ENCODE measurements around the gene AMDHD1.
"Not testable (repeated sequence)": the region's sequence is repeated elsewhere in the genome, so short reads cannot be mapped to it uniquely, and the experiment has no call there.

Gene AMDHD1

GRCh38 chr12:95966287-95966870 is 23.2 kb downstream of the AMDHD1 start:
- DNase-seq: no peak

GRCh38 chr12:95967301-95967700 is 24.2 kb downstream of the AMDHD1 start:
- no peak for DNase-seq

- not testable (repeated sequence) for DNase-seq
Measured at GRCh38 chr12:95969116-95969515, 26.0 kb downstream of the AMDHD1 start.

DNA sequence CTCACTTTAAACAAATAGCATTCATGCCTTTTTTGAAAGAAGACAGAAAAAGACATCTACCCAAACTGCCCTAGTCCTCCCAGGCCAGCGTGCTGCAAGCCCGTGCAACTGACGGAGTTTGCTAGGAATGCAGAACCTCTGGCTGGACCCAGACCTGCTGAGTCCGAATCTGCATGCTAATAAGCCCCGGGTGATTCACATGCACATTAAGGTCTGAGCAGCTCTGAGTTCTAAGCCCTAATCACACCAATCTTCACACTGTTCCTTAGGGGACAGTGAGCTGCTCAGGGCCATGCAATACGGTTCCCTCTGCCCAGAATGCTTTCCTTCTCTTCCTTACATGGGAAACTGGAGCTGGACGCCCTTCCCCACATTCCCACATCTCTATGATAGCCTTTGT is 27.8 kb downstream of the AMDHD1 start:
- no peak for DNase-seq

DNA sequence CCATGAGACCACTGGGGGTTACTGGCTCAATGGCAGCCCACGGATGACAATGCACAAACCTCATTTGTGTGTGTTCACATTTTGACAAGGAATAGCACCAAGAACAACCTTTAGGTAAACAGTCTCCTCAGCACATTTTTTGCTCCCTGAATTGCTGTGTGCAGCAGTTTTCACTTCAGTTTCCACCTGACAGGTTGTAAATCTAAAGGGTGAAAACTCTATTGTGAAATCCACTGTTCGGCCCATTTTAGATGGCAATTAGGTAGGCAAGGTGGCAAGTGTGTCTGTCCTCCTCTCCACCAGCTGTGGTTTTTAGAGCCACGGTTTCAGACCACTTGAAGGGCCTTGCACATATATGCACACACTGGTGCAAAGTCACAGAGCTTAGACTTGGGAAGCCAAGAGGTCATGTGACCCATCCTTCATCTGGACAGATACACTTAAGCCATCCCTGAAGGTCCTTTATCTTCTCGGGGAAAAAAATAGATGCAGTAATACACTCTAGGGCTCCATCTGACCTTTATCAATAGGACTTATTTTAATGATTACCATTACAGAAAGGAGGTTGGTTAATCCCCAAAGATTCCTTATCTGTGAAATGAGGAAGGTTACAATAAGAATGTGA is 29.8 kb downstream of the AMDHD1 start:
- no peak for DNase-seq

DNA sequence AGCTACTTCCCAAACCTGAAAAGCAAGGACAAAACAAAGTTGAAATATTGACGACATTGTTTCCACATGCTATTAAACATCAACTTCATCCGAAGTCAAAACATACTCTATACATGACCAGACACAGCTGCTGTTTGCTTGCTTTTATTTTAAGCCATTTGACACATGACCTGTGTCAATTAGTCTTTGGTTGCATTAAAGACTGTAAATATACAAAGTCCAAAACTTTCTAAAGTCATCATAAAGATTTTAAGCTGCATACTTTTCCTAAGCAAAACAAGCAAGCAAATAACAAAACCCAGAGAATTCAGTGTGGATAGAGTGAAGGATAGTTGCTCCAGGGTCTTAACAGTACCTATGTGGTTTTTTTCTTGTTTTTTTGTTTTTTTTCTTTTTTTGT is 31.2 kb downstream of the AMDHD1 start:
- no peak for DNase-seq

GRCh38 chr12:95975491-95975890 is 32.4 kb downstream of the AMDHD1 start:
- DNase-seq: no peak

DNA sequence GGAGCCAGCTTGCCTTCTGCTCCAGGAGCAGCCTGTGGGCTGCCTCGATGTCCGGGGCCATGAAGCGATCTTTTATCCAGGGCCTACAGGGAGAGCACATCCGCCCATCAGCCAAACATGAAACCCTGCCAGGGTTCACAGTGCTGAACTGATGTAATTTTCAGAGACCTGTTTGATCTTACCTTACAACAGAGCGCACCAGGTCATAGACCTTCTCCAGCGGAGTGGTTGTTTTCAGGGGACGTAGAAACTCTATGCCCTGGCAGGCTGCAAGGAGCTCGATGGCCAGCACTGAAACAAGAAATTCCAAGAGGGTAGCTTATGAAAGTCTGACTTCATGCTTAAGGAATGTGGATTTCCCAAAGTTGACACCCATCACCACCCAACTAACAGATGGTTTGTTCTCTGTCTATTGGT is 33.3 kb downstream of the AMDHD1 start:
- DNase-seq: no peak

- DNase-seq: no peak
Measured at GRCh38 chr12:95977764-95978305, 34.7 kb downstream of the AMDHD1 start.

DNA sequence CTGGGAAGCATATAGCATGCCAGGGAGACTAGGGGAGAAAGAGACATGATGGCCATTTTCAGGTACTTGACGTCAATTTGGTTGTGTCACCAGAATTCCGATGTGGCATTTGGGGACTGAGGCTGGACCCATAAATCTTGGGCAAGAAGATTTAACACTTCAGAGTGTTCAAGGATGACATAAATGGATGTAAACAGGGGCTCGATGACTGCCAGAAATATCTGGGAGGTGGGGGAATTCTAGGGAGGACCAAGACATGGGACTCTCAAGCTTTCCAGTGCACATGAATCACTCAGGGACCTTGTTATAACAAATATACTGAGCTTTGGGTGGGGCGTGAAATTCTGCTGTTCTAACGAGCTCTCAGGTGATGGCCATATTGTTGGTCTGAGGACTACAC is 35.2 kb downstream of the AMDHD1 start:
- no peak for DNase-seq

- no peak for DNase-seq
Measured at GRCh38 chr12:95978774-95979173, 35.6 kb downstream of the AMDHD1 start.

GRCh38 chr12:95980437-95980836 is 37.3 kb downstream of the AMDHD1 start:
- no peak for DNase-seq

GRCh38 chr12:95982602-95983001 is 39.5 kb downstream of the AMDHD1 start:
- no peak for DNase-seq

GRCh38 chr12:95984682-95985081 is 41.6 kb downstream of the AMDHD1 start:
- no peak for DNase-seq

DNA sequence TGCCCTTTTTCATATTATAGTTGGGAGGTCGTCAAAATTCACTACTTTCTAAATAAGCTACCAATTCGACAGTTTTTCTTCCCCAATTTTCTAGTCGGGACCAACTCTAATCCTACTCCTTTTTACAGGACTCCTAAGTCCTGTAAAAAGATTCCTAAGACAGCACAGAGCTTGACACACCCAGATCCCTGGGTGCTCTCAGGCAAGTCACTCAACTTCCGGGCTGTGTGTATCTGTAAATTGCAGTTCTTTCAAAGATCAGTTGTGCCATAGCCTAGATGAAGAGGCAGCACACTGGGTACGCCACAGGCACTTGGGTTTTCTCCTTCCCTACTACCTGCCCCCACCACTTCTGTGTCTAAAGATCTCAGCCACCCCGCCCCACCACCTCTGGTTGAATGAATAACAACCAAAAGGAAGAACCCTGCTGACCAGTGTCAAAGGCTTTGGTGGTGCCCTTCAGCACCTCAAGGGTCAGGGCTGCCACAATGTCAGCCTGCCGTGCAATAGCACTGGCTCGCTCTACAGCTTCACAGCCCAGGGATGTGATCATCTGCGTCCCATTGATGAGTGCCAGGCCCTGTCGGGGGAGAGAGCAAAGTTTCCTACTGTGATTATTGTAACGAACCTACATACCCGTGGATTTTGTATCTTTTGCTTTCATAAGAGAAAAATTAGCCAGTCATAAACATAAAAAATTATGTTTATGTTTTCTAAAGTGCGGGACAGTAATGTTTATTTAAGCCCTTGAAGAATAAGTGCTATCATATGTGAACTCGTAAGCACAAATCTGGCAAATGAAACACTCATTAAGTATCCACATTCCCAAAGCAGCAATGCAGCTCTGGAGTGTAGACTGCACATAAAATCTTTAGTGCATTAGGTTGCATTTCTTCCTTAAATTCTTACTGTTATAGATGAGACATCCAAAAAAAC is 43.8 kb downstream of the AMDHD1 start:
- DNase-seq: no peak

DNA sequence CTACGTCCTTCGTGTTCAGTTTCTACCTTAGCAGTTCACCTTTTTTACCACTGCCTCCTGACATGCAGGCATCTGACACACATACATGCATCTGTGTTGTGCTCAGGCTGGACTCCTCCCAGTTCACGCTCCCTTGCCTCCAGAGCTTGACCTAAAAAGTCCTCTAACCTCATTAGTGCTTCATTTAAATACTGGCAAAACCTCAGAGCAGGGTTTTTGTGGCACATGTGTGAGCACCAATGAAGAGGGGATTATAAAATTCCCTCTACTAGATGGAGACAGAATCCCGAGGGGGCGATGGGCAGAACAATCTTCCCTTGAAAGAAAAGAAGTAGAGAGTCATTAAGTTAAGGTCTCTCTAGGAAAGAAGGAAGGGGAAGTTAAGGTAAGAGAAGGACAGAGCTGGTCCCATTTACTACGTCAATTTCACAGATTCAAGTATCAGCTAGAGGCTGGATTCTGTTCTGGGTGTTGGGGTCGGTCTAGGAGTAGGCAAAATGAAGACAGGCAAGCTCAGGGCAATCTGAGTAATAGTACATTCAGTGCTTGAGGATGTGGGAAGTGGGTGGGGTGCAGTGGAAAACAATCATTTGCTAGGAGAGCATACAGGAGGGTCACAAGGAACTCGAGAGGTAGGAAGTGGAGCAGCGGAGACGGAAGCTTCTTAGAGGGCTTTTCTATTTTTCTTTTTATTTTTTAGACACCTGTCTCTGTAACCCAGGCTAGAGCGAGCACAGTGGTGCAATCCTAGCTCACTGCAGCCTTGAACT is 45.6 kb downstream of the AMDHD1 start:
- no peak for DNase-seq

GRCh38 chr12:95989504-95990123 is 46.5 kb downstream of the AMDHD1 start:
- DNase-seq: no peak

DNA sequence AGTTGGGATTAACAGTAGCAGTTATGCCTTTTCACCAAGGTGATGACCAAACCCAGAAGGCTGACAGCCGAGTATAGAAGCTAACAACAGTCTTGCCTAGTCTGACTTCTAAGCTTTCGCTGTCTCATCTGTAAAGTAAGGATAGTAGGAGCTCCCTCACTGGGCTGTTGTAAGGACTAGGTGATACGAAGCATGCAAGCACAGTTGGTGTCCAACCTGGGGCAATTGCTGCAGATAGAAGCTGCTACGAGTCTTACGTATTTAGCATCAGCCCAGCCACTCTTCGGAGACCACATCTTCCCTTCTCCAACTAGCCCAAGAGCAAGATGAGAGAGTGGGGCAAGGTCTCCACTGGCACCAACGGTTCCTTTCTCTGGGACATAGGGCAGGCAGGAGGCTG is 47.0 kb downstream of the AMDHD1 start:
- DNase-seq: no peak

DNA sequence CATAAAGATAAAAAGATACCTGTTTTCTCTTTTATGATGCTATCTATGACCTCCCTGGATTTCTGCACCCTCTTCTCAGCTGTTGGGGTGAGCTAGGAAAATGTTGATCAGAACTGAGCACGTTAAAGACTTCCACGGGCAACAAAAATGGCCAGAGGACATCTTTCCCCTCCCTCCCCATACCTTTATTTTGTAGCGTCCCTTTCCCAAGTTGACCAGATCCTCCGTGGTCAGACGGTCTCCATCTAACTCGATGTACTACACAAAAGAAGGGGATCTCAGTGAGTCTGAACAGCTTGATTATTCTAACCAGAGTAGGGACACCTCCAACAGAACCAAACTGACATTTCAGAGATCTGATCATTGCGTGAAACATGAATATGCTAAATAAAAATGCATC is 50.8 kb downstream of the AMDHD1 start:
- no peak for DNase-seq

- DNase-seq: no peak
Measured at GRCh38 chr12:95994476-95994875, 51.3 kb downstream of the AMDHD1 start.

- no peak for DNase-seq
Measured at GRCh38 chr12:95995238-95996031, 52.3 kb downstream of the AMDHD1 start.
